ENCODE results near the gene MYLK.

DNA sequence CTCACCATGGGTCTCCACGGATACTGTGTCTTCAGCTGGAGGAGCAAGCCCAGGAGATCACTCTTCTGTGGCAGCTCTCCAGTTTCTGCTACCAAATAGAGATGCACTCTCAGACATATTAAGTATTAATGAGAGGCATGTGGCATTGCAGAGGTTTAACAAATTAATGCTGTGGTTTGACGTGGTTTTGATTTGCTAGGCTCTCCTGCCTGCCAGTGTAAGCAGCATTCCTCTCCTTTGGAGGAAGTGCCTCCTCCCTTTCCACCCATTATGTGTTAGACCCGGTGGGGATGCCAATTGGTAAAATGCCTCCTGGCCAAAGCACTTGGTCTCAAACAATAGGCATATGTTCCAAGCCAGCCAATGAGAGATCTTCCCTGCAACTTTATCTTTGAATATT, 124.8 kb downstream of the MYLK start:
- no peak for TF ChIP-seq EZH2 (IDR thresholded peaks at IDR 0.05; ENCODE audit: borderline replicate concordance, insufficient read depth, low read depth, low read length, poor library complexity, severe bottlenecking)
- TF ChIP-seq, protein P1, sequence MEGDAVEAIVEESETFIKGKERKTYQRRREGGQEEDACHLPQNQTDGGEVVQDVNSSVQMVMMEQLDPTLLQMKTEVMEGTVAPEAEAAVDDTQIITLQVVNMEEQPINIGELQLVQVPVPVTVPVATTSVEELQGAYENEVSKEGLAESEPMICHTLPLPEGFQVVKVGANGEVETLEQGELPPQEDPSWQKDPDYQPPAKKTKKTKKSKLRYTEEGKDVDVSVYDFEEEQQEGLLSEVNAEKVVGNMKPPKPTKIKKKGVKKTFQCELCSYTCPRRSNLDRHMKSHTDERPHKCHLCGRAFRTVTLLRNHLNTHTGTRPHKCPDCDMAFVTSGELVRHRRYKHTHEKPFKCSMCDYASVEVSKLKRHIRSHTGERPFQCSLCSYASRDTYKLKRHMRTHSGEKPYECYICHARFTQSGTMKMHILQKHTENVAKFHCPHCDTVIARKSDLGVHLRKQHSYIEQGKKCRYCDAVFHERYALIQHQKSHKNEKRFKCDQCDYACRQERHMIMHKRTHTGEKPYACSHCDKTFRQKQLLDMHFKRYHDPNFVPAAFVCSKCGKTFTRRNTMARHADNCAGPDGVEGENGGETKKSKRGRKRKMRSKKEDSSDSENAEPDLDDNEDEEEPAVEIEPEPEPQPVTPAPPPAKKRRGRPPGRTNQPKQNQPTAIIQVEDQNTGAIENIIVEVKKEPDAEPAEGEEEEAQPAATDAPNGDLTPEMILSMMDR (IDR thresholded peaks at IDR 0.05): no peak

Measured in B cell (primary cell).